ENCODE data around the gene LRRC63. TPM values are rescaled to one million over a fixed set of nuclear protein-coding genes. Genes with fewer than 3 reads are reported as not detected.
"Not testable (repeated sequence)": the region's sequence is repeated elsewhere in the genome, so short reads cannot be mapped to it uniquely, and the experiment has no call there.

The LRRC63 gene
- total RNA-seq, 1 experiment from 2014 or later, result not detected

DNA sequence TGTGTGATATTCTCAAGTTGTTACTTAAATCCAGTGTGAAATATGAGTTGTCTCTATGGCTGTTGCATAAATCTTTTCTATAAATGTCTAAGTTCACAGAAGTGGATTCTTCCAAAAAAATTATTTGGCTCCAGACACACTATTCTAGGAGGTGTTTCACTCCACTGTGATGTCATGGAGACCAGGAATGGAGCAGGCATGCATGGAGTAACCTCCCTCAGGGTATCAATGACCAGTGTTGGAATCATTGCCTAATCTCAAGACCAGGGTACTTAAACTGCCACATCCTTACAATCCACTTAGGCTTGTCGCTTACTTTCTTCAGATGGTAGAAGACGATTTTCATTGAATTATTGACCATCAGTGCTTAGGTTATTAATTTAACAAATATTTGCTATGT, 55.4 kb downstream of the LRRC63 start:
- no peaks in the 10 kb centered on the region for H3K27me3 ChIP-seq (ENCODE audit: control insufficient read depth, insufficient read depth, low read length)
- H3K36me3 ChIP-seq (replicated peaks; ENCODE audit: control insufficient read depth, insufficient read depth, low read length), result no peaks in the 10 kb centered on the region
- H3K4me3 ChIP-seq (ENCODE audit: insufficient read depth, low read depth, low read length), result no peak overlapping the region
- DNase-seq, result no peak

DNA sequence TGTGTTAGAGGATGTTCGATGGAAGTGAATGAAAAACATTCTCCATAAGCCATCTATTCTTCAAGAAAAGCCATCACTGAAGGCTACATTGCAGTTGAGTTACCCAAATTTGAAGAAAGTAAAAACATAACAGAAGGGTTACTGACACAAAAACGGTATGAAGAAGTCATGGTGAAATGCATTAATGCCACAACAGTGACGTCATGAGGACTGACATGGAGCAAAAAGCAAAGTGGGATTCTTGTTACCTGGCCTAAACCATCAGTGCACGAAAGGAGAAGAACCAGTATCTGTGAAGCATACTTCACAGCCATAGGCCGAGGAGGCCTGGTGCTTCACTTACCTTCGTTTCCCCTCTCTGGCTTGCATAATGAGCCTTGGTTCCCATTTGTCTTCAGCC, 58.7 kb downstream of the LRRC63 start:
- no peak for DNase-seq
- no peak overlapping the region for H3K4me3 ChIP-seq (ENCODE audit: insufficient read depth, low read depth, low read length)
- no peaks in the 10 kb centered on the region for H3K36me3 ChIP-seq (replicated peaks; ENCODE audit: control insufficient read depth, insufficient read depth, low read length)
- no peaks in the 10 kb centered on the region for H3K27me3 ChIP-seq (ENCODE audit: control insufficient read depth, insufficient read depth, low read length)

DNA sequence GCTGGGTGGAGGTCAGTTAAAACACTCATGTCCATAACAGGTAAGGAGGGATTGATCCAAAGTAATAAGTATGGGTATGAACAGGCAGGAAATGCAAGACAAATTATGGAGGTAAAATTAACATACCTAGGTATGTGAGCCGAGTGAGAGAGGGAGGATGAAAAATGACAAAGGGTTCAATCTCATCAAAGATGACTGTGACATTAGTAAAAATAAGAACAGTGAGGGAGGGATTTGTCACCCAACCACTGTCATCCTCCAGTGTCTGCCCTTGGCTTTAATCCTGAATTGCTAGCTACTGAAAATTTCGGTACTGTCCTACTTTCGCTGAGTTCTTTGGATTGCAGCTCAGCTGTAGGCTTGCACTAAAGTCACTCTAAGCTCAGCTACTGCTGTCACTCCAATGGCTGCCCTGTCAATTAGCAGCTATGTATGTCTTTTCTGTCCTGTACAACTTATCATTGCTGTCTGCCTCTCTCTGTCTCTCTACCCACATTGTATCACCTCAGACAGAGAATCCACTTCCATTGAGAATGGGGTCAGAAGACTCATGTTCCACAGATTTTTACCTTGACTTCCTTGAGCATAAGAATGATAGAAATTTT, 62.5 kb downstream of the LRRC63 start:
- DNase-seq, result no peak
- H3K4me3 ChIP-seq (ENCODE audit: insufficient read depth, low read depth, low read length), result no peak overlapping the region
- H3K27me3 ChIP-seq (ENCODE audit: control insufficient read depth, insufficient read depth, low read length), result no peaks in the 10 kb centered on the region
- H3K36me3 ChIP-seq (replicated peaks; ENCODE audit: control insufficient read depth, insufficient read depth, low read length), result no peaks in the 10 kb centered on the region

DNA sequence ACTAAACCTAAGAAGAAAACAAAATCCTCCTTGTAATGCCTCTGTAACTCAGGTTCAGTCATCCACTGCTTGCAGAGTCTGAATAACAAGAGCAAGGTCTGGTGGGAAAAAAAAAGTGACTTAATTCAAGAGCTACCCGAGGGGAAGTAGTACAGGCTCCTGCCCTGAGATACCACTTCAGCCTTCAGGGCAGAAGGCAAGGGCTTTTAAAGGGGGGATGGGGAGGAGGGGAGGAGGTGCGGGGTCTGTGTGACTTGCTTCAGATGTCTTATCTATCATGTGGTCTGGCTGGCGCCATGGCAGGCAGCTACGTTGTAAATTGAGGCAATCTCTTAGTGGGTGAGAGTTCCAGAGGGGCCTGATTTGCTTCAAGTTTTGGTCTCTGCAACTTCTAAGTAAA, 66.7 kb downstream of the LRRC63 start:
- peak; percentile 25 for DNase-seq
- no peak overlapping the region for H3K4me3 ChIP-seq (ENCODE audit: insufficient read depth, low read depth, low read length)
- no peaks in the 10 kb centered on the region for H3K27me3 ChIP-seq (ENCODE audit: control insufficient read depth, insufficient read depth, low read length)
- H3K36me3 ChIP-seq (replicated peaks; ENCODE audit: control insufficient read depth, insufficient read depth, low read length), result no peaks in the 10 kb centered on the region

DNA sequence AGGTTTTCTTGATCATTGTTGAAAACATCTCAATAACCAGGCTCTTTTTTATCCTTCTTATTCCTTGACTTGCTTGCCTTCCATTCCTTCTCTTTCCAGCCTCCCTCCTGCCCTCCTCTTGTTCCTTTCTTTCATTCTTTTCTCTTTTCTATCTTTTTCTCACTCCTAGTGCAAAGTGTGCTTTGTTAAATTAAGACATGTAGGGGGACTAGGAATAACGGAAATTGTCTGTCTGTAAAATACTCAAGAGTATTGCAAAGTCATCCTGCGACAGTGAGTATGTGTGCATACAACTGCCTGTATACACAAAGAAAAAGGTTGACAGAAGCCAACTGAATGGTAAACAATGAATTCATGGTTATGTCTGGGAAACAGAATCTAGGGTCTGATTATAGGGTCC, 70.1 kb downstream of the LRRC63 start:
- no peak for DNase-seq
- Histone ChIP-seq H3K4me3 (ENCODE audit: insufficient read depth, low read depth, low read length) (no peak overlapping the region), H3K27me3 (ENCODE audit: control insufficient read depth, insufficient read depth, low read length) (no peaks in the 10 kb centered on the region), H3K36me3 (replicated peaks; ENCODE audit: control insufficient read depth, insufficient read depth, low read length) (no peaks in the 10 kb centered on the region)

DNA sequence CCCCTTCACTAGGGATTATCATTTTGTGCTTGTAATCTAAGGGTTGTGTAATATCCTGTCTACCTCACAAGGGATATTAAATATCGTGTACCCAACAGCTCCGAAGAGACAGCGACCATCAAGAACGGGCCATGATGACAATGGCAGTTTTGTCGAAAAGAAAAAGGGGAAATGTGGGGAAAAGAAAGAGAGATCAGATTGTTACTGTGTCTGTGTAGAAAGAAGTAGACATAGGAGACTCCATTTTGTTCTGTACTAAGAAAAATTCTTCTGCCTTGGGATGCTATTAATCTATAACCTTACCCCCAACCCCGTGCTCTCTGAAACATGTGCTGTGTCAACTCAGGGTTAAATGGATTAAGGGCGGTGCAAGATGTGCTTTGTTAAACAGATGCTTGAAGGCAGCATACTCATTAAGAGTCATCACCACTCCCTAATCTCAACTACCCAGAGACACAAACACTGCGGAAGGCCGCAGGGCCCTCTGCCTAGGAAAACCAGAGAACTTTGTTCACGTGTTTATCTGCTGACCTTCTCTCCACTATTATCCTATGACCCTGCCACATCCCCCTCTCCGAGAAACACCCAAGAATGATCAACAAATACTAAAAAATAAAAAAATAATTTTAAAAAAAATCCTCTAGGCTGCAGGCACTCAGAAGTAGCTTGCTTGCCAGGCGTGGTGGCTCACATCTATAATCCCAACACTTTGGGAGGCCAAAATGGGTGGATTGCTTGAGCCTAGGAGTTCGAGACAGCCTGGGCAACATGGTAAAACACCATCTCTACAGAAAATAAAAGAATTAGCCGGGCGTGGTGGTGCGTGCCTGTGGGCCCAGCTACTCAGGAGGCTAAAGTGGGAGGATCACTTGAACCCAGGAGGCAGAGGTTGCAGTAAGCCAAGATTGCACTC, 72.4 kb downstream of the LRRC63 start:
- not testable (repeated sequence) for DNase-seq; H3K4me3 ChIP-seq (ENCODE audit: insufficient read depth, low read depth, low read length)

DNA sequence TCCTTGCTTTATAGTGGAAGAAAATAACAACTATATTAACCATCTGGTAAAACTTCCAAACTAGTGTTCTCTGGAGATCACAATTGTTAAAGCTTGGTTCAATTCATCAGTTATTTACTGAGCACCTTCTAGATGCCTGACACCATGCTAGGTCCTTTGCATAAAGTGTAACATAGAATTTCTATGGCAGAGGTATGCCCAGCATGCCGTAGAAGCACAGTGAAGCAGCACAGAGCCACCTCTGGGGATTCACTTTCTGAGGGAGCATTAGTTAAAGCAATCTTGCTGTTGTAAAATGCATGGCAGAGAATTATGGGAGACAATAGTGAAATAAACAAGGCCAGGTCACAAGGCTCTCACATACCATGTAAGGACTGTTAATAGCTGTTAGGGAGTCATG, 75.2 kb downstream of the LRRC63 start:
- Histone ChIP-seq H3K36me3 (replicated peaks; ENCODE audit: control insufficient read depth, insufficient read depth, low read length) (no peaks in the 10 kb centered on the region), H3K4me3 (ENCODE audit: insufficient read depth, low read depth, low read length) (no peak overlapping the region), H3K27me3 (ENCODE audit: control insufficient read depth, insufficient read depth, low read length) (no peaks in the 10 kb centered on the region)
- no peak for DNase-seq

More for the DNA sequence above, 72.4 kb downstream of the LRRC63 start:
- not testable (repeated sequence) for H3K27me3 ChIP-seq (ENCODE audit: control insufficient read depth, insufficient read depth, low read length); H3K36me3 ChIP-seq (replicated peaks; ENCODE audit: control insufficient read depth, insufficient read depth, low read length)

DNA sequence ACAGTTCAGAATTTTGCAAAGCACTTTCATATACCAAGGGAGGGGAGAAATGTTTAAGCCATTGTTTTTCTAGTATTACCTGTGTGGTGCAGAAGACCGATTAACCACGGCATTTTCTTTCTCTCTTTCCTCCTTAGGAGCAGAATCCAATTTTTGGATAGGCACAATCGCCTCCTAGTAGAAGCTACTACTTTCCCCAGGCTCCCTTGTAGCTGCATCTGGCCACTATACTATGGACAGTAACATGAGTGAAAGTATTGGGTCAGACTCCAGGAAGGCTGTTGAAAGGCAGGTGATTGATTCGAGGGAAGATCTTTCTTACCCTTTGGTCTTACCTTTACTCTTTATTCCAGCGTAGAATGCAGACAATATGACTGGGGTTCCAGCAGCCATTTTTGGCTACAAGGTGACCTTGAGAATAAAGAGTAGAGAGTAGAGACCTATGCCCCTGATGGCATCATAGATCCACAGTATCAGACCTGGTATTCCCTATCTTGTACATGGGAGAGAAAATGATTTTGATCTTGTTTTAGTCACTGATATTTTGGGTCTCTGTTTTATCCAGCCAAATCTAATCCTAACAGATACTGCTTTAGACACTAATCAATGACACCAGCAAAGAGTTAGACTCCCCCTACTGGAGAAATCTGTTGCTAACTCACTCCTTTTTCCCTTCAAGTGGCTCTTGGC, 77.0 kb downstream of the LRRC63 start:
- H3K4me3 ChIP-seq (ENCODE audit: insufficient read depth, low read depth, low read length), result no peak overlapping the region
- no peaks in the 10 kb centered on the region for H3K27me3 ChIP-seq (ENCODE audit: control insufficient read depth, insufficient read depth, low read length)
- H3K36me3 ChIP-seq (replicated peaks; ENCODE audit: control insufficient read depth, insufficient read depth, low read length), result no peaks in the 10 kb centered on the region
- DNase-seq, result peak; percentile 28

DNA sequence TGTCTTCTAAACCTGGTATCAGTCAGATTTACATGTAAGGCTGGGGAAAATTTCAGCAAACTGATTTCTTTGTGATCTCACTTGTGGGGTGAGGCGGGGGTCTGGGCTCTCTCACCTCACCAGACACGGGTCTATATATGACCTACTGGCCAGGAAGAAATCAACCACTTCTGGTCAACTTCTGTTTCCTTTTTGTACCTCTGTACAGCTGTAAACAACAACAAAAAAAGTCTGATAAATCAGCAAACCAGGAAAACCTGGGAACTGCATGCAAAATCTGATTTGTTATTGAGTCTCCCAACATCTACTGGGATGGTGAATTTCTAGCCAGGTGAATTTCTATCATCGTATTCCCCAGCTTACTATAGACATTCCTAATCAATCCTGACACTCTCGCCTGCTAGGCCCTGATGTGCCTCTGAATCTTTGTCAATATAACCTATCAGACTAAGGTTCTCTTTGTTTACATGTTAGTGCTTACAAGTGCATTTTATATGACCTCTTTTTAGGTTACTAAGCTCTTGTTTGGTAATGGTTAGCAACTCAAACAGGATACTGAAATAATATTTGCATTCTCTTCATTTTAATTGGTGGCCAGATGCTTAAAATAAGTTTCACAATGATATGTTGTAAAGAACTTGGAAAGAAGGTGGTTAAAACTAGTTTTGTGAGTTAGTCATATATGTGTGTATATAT, 77.7 kb downstream of the LRRC63 start:
- Histone ChIP-seq H3K27me3 (ENCODE audit: control insufficient read depth, insufficient read depth, low read length) (no peaks in the 10 kb centered on the region), H3K36me3 (replicated peaks; ENCODE audit: control insufficient read depth, insufficient read depth, low read length) (no peaks in the 10 kb centered on the region), H3K4me3 (ENCODE audit: insufficient read depth, low read depth, low read length) (no peak overlapping the region)
- no peak for DNase-seq

DNA sequence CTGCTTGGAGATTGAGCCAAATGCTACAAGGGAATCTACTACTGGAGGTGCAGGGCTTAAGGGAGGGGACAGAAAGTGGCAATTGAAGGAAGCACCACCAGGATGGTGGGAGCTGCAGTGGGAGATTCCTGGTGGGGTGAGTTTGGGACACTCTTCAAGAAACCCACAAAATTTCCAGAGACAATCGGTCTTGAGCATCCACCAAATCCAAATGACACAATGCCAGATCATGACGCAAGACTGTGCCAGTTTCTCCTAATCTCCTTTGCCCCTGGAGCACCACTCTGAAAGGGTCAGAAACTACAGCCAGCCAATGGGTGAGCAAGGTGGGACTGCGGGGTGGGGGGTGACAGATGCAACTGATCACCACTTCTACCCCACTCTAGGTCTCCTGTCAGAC, 78.7 kb downstream of the LRRC63 start:
- H3K36me3 ChIP-seq (replicated peaks; ENCODE audit: control insufficient read depth, insufficient read depth, low read length), result no peaks in the 10 kb centered on the region
- no peak for DNase-seq
- H3K4me3 ChIP-seq (ENCODE audit: insufficient read depth, low read depth, low read length), result no peak overlapping the region
- H3K27me3 ChIP-seq (ENCODE audit: control insufficient read depth, insufficient read depth, low read length), result no peaks in the 10 kb centered on the region

DNA sequence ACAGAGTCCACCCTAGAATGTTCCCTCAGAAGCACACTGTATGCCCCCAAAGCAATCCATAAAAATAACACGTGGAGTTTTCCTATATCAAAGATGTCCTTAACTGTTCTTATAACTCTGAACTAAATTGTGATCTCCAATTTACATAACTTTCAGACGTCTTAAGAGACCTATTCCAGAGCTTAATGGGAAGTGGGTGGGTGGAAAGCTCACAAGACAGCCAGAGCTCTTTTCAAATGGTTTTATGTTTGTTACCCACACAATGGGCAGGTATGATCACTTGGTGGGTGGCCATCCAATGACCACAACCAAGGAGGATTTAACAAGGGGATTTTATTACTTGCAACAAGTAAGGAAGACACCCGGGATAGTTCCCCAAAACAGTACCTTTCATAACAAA, 81.7 kb downstream of the LRRC63 start:
- no peak overlapping the region for H3K4me3 ChIP-seq (ENCODE audit: insufficient read depth, low read depth, low read length)
- no peak for DNase-seq
- no peaks in the 10 kb centered on the region for H3K27me3 ChIP-seq (ENCODE audit: control insufficient read depth, insufficient read depth, low read length)
- H3K36me3 ChIP-seq (replicated peaks; ENCODE audit: control insufficient read depth, insufficient read depth, low read length), result no peaks in the 10 kb centered on the region

DNA sequence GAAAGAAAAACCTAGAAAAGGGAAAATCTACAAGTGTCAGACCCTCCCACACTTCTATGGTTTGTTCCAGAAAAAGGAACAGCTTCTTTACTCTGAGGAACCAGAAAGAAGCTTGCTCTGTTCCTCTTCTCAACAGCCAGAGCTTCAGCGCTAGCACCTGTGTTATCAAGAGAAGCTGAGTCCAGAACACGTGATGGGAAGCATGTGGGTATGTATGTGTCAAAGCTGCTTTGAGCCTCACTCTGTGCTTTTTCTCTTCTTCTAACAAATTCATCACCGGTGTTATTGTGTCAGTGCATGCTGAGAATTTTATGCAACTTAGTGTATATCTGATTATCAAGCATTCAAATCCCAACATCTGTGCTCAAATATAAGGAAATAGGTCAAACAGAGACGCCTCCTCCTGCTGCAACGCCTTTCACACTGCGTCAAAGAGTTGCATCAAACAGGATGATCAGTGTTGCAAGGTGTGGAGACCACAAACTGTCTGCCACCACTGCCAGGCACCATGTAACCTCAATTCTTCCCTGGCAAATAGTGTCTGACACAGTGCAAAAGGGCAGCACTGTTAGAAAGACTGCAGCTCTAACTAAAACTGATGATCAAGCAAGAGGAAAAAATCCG, 83.9 kb downstream of the LRRC63 start:
- H3K36me3 ChIP-seq (replicated peaks; ENCODE audit: control insufficient read depth, insufficient read depth, low read length), result no peaks in the 10 kb centered on the region
- H3K27me3 ChIP-seq (ENCODE audit: control insufficient read depth, insufficient read depth, low read length), result no peaks in the 10 kb centered on the region
- no peak overlapping the region for H3K4me3 ChIP-seq (ENCODE audit: insufficient read depth, low read depth, low read length)
- no peak for DNase-seq

DNA sequence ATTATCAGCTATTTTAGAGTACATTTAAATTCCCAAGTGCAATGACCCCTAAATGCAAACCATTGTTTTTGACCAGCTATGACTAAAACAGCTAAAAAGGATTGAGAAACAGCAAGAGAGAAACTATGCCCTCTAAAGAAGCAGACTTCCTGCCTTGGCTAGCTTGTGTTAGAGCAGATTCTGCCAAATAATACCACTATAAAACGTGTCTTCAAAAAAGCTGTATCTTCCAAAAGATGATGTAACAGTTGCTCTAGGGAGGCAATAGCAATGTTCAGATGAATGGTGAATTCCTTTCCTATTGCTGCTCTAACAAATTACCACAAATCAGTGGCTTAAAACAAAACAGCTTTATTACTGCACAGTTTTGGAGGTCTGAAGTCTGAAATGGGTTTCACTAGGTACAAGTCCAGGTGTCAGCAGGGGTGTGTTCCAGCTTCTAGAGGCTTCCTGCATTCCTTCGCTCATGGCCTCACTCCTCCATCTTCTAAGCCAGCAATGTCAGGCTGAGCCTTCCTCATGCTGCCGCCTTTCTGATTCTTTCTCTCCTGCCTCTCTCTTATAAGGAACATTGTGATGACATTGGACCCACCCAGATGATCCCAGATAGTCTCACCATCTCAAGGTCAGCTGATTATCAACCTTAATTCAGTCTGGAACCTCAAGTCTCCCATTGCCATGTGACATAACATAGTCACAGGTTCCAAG, 84.5 kb downstream of the LRRC63 start:
- DNase-seq, result no peak
- Histone ChIP-seq H3K4me3 (ENCODE audit: insufficient read depth, low read depth, low read length) (no peak overlapping the region), H3K36me3 (replicated peaks; ENCODE audit: control insufficient read depth, insufficient read depth, low read length) (no peaks in the 10 kb centered on the region), H3K27me3 (ENCODE audit: control insufficient read depth, insufficient read depth, low read length) (no peaks in the 10 kb centered on the region)

DNA sequence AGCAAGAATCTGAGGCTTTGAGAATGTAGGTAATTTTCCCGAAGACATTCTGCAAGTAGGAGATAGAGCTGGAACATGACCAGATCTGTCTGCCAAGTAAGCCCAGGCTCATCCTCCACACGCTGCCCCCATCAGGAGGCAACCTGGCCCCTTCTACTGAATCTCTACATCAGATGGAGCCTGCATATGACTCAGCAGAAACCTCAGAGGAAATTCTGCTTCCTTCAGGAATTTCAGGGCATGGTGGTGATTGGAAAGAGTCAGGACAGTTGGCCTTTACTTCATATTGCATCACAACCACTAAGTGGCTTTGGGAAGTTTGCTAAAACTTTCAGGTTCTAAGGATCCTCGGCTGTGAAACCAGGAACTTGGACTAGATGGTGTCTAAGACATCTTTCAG, 85.2 kb downstream of the LRRC63 start:
- no peak overlapping the region for H3K4me3 ChIP-seq (ENCODE audit: insufficient read depth, low read depth, low read length)
- no peak for DNase-seq
- no peaks in the 10 kb centered on the region for H3K36me3 ChIP-seq (replicated peaks; ENCODE audit: control insufficient read depth, insufficient read depth, low read length)
- no peaks in the 10 kb centered on the region for H3K27me3 ChIP-seq (ENCODE audit: control insufficient read depth, insufficient read depth, low read length)
